Tibial nerve (tissue), 3 donors: ENCODE results near the gene CRYAB.

ENCODE experiments used
- CTCF ChIP-seq, 5 experiments: fragments of 200-600 bp in 3 of 5; fragments of 450-650 bp in 2 of 5; sonication (generic) in 3 of 5; IDR thresholded peaks; one replicate each; pipeline ENCODE4 v1.5.1; 2016 to 2019; ENCODE audit warnings: antibody characterized with exemption in 5 of 5, mild to moderate bottlenecking in 3 of 5, moderate library complexity in 2 of 5
- POLR2A ChIP-seq, 2 donors: fragments of 450-650 bp; IDR thresholded peaks; one replicate each; pipeline ENCODE4 v1.6.1; 2017; ENCODE audit warnings: antibody characterized with exemption in 2 of 2, mild to moderate bottlenecking in 2 of 2, moderate library complexity in 2 of 2

GRCh38 chr11:111882202-111882601, 29.4 kb downstream of the CRYAB start:
- TF ChIP-seq CTCF (IDR thresholded peaks at IDR 0.05), result no peak
- TF ChIP-seq POLR2A (IDR thresholded peaks at IDR 0.05), result no peak
